GM10266 (cell line): ENCODE results near the gene MAPK8IP1.

Source experiments
- DNase-seq: peaks from one replicate; pipeline ENCODE4 v3.0.0; 2012; ENCODE audit errors: extremely low spot score
- TF ChIP-seq, protein P1 (sequence below): IDR thresholded peaks from 2 replicates; pipeline ENCODE4 v1.5.1; 2012; ENCODE audit warnings: mild to moderate bottlenecking, low read depth; ENCODE audit not compliant: control insufficient read depth, insufficient read depth; ENCODE audit errors: missing control alignments

Gene MAPK8IP1

DNA sequence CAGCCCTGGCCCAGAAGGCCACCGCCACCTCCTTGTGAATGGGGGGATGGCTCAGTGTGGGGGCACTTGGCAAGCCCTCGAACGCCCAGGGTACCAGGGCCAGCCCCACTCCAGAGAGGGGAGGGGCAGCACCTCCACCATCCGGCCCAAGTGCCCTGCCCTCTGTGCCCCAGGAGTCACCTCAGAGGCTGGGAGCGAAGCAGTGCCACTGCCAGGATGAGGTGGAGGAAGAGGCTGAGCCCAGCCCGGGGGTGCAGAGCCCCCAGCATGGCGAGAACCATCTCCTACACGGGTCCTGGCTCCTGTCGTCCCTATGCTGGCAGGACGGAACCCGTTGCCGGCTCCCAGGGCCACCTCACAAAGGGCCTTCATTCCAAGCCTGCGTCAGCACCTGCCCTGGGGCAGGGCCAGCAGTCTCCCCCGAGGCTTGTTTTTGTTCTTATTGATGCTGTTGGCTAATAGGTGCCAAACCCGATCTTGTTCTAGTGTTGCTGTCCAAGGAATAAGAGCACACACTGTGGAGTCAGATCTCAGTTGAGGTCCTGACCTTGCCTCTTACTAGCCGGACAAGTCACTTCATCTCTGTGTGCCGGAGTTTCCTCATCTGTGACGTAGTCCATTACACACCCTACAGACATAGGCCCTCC is 21.6 kb downstream of the MAPK8IP1 start, which contains the start of gene FREY1:
Gene FREY1 (minus strand): TSS at position 307 of the 647 bp plus-strand sequence. CDS start 26 bp downstream, at position 281.
- DNase-seq, result no peak
- TF ChIP-seq, protein P1, sequence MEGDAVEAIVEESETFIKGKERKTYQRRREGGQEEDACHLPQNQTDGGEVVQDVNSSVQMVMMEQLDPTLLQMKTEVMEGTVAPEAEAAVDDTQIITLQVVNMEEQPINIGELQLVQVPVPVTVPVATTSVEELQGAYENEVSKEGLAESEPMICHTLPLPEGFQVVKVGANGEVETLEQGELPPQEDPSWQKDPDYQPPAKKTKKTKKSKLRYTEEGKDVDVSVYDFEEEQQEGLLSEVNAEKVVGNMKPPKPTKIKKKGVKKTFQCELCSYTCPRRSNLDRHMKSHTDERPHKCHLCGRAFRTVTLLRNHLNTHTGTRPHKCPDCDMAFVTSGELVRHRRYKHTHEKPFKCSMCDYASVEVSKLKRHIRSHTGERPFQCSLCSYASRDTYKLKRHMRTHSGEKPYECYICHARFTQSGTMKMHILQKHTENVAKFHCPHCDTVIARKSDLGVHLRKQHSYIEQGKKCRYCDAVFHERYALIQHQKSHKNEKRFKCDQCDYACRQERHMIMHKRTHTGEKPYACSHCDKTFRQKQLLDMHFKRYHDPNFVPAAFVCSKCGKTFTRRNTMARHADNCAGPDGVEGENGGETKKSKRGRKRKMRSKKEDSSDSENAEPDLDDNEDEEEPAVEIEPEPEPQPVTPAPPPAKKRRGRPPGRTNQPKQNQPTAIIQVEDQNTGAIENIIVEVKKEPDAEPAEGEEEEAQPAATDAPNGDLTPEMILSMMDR, result no peak

- DNase-seq, result no peak
- TF ChIP-seq, protein P1, result no peak
Observed at GRCh38 chr11:45907911-45908370, 22.5 kb downstream of the MAPK8IP1 start.

DNA sequence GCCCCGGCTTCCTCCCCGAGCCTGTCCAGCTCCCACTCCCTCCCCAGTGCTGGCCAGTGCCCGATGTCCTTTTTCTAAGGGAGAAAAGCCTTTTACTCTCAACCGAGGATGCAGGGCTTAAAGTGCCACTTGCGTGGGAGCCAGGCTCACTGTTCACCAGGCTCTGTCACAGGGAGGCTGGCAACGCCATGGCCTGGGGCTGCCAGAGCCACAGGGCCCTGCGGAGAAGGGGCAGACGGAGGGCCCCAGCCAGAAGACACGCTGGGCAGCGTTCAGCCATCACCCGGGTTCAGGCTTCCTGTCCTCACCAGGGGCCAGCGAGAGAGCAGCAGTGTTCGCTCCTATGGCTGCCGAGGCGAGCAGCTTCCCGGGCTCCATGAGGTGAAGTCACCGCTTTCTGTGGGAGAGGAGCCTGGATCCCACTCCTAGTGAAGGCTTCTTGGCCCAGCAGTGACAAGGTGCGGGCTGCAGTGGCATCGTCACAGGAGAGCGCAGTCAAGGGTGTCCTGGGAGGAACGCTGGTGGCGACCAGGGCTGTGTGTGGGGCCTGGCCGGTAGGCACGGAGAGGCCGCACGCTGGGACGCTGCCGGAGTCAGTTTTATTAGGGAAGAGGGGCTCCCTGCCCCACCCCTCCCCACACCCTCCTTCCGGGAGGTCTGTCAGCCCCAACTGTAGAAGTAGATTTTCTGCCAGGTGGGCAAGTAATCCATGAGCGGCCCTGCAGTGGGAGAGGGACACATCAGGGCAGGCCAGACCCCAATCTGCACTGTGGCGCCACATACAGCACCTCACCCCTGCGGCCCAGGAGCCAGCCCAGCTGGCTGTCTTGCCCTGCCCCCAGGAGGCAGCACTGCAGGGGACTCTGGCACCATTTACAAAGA is 24.4 kb downstream of the MAPK8IP1 start:
- no peak for DNase-seq
- TF ChIP-seq, protein P1, result no peak

GRCh38 chr11:45910623-45911022 is 25.2 kb downstream of the MAPK8IP1 start:
- DNase-seq, result no peak
- TF ChIP-seq, protein P1, result no peak

GRCh38 chr11:45913514-45913913 is 28.1 kb downstream of the MAPK8IP1 start:
- TF ChIP-seq, protein P1, result no peak

DNA sequence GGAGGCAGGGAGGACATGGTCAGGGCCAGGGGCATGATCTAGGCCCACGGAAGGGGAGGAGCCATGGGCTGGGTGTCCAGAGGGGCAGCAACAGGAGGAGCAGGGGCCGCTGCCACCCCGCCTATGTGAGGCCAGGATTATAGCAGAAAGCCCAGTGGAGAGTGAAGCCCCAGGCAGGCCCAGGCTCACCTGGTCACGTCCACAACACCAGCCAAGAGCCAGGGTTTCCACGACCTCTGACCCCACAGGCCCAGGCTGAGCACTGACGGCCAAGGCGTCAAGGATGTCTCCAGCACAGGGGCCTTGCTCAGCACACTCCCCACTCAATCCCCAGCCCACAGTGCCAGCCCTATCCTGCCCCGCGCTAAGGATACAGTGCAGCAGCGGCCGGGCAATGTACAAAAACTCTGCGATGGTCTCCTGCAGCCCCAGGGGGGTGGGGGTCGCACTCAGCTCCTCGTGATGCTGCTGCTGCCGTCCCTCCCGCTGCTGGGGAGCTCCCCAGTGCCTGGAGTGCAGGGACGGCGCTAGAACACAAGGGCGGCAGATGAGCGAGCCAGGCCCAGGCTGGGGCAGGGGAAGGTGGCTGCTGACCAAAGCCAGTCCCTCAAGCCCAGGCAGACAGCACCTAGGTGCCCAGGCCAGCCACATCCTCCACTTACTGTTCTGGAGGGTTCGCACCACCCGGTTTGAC is 28.6 kb downstream of the MAPK8IP1 start:
- TF ChIP-seq, protein P1, result no peak
- DNase-seq, result no peak

More at GRCh38 chr11:45913514-45913913, 28.1 kb downstream of the MAPK8IP1 start:
- no peak for DNase-seq
